Stimulated activated CD8-positive, alpha-beta memory T cell treated with anti-CD3 and anti-CD28 coated beads, Interleukin-2, amount 100 ng/mL, for 1 hour (primary cell): ENCODE measurements around the gene NTRK3.

Experiments used
- DNase-seq, 2 donors: peaks; one replicate each; pipeline ENCODE4 v3.0.0-alpha.2; 2020; ENCODE audit warnings: low read depth in 2 of 2

NTRK3 gene

DNA sequence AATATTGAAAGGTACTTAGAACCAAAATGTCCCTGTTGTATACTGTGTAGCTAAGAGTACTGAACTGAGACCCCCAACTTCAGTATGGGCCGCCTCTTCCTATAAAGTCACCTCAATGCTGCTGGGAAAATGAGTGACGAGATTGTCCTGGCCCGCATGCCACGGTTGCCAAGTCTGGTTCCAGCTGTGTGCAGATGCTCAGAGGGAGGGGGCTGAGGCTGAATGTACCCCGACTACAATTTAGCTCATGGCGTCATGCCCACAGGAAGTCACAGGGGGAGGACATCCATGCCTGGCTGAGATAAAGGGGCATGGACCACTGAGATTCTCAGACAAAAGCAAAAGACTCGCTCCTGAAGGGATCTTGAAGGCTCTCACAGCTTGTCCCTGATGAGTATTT lies 271.1 kb downstream of the NTRK3 start:
- DNase-seq: no peak

DNA sequence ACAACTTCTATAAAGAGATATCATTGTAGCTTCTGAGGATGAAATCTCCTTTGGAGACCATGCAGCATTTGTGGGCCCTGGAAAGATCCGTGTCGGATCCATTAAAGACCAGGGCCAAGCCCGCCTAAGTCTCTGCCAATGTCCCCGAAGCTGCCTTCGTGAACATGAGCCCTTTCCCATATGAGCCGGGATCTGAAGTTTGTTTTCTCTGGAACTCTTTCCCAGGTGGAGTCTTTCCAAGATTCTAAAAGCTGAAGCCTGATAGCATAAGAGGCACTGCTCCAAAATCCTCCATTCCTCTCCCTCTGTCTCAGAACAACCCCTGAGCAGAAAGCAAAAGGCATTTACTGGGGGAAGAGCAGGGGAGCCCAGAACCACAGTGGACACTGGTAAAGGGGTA lies 274.6 kb downstream of the NTRK3 start:
- DNase-seq: no peak

DNA sequence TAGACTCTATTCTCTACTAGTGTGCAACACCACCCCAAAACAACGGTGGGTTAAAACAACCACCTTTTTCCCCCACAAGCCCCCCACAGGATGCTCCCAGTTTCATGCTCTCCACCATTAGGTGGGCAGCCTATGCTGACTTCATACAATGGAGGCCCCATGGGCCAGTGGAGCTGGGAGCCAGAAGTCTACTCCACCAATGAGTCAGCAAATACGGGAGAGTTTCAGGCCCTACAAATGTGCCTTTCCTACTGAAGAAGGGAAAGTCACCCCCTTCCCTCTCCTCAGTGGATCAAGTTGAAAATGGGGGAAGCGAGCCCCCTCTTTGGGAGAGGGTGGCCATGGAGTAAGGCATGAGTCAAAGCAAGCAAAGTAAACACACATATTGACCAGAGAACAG lies 278.6 kb downstream of the NTRK3 start:
- DNase-seq: no peak

DNA sequence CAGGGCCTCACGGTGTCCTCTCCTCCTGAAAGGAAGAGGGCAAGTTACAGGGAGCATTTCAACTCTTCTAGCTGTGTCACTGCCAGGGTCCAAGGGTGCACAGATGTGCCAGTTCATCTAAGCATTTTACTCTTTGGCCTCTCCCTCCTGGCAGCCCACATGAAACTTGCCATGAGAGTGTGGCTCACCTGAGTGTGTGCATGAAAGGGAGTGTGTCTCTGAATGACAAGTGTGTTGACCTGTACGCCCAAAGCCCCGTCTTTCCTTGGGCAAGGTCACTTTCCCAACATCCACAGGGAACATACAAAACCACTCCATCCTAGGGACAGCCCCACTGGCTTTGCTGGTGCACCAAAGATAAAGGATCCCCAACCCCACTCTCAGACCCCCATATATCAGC lies 280.0 kb downstream of the NTRK3 start:
- no peak for DNase-seq

DNA sequence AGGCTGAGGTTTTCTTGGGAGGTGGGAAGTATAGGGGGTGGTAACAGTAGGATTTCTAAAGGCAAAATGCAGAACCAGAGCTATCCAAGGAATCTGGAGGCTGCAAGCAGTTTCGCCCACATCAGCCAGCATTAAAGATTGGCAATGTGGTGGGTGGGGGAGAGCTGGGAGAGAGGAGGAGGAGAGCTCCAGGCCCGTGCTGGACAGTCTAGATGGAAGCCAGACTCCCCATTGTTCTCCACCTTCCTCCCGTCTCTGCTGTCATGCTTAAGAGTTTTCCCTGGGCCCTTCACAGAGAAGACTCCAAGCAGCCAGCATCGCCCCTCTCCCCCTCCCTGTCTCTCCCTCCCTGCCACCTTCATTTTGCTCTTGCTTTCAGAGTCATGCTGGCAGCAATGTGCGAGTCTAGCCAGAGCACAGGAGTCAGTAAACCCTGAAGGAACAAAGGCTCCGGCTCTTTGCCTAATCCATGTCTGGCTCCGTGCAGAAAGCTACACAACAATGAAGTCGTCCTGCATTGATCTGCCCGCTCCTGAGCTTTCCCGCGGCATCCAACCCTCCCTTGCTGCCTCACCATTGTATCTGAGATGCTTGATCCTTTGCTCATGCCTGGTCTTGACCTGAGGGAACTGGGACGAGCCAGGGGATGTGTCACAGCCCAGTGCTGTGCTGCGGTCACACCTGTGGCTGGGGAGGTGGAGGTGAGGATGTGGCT lies 282.9 kb downstream of the NTRK3 start:
- DNase-seq: no peak

DNA sequence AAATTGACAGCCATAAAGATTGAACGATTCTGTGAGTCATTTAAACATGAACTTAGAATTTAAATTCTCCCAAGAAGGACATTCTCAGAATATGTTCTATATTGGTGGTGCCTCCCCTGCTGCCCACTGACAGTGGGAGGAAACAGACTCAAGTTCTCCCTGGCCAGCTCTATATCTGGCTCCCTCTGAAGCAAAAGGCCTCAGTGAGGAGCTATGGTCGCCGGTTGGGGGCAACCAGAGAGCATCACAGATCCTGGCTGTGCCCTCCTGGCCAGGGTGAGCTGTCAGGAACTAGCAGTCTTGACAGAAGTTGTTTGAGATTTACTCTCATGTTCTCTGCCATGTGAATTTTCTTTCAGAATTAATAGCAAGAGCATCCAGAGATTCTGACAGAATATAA lies 285.5 kb downstream of the NTRK3 start:
- no peak for DNase-seq

DNA sequence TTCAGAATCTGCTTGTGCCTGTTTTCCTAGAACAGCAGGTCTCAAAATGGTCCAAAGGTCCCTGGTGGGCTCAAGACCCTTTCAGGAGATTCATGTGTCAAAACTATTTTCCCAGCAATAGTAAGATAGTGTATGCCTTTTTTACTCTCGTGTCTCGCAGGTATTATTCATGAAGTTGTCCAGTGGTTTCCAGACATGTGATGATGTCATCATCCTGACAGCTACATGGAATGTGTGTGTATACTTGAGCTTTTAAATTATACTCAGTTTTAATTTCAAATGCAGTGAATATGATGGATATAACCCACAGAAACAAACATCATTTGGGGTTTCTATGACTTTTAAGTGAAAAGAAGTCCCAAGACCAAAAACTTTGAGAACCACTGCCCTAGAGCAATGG lies 288.6 kb downstream of the NTRK3 start:
- DNase-seq: no peak

DNA sequence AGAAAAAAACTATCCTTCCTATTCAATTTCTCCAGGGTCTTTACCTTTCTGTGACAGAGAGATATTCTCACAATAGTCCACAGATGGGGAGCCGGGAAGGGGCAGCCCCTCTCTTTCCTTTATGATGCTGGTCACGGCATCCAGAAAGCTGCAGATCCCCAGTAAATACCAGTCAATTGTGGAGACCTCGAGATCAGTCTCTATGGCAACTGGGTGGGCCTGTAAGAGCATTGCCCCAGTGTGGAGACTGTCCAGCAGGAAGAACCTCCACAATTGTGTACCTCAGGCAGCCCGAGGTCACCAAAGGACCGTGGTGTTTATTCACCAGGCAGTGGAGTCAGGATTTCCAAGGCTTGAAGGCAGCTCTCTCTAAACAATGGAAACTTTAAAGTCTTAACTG lies 291.2 kb downstream of the NTRK3 start:
- no peak for DNase-seq

DNA sequence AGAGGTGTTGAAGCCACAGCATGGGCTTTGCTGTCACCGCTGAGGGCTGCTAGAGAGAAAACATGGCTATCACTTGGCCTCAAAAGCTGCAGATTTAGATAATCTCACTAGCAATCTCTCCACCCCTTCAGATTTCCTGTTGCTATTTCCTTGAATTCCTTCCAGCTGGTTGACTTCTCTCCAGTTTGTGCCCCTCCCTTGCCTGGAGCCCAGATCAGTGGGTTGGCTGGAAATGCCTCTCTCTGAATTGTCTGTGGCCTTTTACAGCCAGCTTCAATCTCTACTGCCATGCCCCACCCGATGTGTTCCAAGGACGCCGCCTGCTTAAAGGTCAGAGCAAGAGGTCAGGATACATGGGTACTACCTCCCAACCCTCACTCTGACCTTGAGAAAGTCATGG lies 294.1 kb downstream of the NTRK3 start:
- no peak for DNase-seq

DNA sequence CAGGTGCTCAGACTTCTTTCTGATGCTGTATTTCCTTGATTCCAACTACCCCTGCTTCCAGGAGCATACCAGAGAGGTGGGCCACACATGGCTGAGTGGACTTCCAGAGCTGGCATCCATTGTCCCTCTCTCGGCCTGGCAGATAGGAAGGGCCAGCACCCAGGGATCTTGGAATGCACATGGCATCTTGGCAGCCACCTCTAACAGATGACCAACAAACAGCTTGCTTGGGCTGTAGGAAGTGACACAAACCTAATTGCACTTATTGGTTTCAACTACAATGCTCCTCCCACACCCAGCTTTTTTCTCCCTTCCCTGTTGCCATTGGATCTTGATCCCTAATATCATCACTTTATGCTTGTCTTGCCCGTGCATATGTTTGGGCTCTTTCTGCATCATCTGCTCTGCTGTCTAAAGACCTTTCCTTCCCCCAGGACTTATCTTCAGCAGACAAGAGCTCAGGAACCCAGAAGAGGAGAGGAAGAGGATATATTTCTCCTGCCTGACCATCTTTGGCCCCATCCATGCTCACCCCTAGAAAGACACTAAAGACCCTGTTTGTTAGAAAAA lies 294.6 kb downstream of the NTRK3 start:
- no peak for DNase-seq

DNA sequence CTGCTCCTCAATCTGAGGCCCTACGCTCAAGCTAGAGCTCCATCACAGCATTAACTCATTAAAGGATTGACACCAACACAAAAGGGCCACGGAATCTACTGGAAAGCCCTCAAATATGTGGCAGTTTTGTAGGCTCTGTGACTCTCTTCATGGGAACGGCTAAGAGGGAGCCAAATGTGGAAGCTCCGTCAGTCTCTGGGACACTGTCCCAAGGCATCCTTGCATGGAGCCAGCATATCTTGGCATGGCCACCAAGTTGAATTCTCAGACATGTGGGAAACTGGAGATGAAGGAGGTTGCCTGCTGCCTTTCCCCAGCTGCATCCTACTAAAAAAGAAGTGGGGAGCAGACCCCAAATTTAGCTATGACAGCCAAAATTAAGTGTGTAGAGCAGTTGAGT lies 296.9 kb downstream of the NTRK3 start:
- no peak for DNase-seq

DNA sequence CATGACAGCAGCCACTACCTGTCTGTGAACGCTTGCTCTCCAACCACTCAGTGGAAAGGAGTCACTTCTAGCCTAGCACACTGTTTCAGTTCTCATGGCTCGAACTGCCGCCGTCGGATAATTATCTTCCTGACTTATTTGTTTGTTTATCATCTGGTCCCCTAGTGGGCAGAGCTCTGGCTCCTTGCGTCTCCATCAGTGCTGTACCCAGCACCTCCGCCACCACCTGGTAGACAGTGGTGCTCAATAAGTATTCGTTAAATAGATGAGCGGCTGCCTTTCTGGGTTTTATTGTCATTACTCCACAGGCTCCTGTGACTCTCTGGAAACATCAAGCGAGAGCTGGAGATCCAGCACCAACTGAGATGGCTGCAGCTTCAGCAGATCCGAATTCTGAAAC lies 297.5 kb downstream of the NTRK3 start:
- DNase-seq: no peak

DNA sequence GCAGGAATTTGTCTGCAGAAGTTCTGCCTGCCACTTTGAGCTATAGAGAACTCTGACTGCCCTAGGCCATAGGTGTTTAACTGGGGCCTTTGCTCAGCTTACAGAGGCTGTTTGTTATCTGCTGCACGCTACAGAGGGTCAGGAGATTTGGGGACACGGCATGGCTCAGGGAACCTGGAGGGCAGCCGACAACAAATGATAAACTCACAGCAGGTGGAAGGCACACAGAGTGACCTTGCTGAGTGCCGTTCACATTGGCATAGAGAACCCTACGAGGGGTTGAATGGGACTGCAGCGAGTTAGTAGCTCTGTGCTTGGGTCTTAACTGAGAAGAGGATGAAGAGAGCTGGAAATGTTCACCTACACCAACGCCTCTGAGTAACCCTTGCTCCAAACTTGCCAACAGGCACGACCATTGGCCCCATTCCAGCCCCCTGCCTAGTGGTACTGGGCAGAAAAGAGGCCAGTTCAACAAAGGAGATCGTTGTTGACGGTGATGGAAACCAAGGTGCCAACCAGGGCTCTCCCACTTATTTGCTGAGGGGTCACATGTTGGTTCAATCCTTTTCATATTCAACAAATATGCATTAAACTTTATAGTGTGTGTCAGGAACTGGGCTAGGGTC lies 301.1 kb downstream of the NTRK3 start:
- no peak for DNase-seq

DNA sequence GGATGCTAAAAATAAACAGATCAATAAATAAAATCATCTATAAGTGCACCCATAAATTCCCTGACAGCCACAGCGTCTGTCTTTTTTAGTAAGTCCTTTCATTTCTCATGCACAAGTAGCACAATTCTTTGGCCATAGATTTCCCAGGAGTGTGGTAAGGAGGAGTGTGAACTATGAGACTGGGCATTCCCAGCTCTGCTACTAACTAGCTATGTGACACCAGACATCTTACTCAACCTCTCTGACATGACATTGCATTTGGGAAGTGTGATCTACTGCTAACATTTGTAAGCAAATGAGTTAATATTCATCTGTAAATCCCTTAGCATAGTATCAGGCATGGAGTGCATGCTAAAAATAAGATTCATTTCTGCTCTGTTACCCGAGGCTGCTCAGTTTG lies 301.7 kb downstream of the NTRK3 start:
- no peak for DNase-seq

DNA sequence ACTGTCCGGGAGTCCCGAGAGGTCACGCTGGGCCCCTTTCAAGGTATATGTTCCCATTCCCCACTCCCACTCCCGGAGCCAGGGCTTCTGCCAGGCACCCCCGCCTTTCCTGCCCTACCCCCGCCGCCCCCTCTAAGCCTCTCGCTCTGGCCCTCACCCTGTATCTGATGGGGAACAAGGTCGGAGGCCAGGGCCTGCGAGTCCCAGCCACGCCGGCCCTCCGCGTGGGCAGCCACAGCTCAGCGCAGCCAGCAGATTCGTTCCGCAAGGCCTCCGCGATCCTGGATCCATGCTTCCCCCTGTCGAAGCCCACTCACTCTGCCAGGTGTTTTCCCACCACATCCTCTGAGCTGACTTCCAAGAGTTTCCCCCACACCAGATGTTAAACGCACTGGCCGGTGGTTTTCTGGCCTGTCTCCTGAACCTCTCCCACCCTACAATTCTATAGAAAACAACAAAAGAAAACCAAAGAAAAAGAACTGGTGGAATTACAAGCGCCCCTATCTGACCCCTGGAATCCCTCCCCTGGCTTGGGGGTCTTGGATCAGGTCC lies 303.7 kb downstream of the NTRK3 start:
- no peak for DNase-seq

DNA sequence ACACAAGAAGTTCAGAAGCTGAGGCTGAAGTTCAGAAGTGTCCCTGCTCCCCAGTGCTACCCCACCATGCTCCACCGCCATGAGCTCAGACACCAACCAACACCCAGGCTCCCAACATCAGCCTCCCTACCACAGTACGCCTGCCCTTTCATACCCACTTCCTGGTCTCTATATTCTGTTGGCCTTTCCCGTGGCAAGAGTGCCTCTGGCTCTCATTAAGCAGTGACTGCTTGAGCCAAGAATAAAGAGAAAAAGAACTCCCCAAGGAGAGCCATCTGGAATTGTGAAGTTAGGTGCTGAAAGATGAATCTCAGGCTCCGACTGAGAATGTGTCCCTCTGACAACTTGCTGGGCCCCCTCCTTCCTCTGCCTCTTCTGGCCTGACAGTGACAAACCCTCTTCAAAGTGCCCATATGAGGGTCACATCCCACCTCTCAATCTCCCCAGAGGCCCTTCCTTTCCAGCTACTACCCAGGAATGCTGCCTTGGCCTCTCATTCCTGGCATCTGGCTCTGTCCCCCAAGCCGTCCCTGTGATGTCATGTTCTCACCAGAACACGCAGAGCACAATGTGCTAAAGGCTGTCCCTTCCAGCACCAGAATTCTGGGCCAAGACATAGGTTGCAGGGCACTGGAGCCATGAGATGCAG lies 306.8 kb downstream of the NTRK3 start:
- DNase-seq: no peak

DNA sequence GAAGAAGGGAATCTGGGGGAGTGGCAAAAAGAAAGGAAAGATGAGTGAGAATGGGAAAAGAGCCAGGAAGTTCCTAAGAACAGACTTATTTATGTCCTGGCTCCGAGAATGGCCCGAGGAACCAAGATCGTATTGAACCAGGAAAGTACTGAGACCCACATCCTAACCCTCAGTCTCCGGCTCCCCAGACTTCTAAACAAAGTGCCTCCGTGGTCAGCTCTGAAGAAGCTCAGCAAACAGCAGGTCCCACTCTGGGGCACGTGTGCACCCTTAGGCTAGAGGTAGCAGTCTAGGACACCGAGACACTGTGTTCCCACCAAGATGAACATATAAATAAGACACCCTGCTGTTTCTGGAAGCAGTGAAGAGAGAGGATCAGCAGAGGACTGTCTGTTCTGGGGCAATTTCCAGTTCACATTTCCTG lies 307.4 kb downstream of the NTRK3 start:
- no peak for DNase-seq

DNA sequence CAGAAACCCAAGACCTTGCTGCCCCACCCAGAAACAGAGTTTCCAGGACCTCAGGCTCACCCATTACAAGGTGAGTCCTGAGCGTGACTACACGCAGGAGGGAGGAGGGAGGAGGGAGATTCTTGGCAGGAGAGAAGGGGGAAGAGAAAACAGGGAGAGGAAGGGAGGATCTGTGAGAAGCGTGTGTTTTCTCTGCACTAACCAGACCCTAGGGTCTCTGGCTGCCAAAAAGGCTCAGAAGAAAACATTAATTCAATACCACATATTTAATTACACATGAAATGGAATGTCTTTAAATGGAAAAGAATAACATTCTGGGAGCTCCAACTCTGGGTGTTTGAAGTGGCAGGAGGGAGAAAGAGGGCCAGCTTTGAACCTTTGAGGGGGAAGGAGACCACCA lies 309.0 kb downstream of the NTRK3 start:
- no peak for DNase-seq

DNA sequence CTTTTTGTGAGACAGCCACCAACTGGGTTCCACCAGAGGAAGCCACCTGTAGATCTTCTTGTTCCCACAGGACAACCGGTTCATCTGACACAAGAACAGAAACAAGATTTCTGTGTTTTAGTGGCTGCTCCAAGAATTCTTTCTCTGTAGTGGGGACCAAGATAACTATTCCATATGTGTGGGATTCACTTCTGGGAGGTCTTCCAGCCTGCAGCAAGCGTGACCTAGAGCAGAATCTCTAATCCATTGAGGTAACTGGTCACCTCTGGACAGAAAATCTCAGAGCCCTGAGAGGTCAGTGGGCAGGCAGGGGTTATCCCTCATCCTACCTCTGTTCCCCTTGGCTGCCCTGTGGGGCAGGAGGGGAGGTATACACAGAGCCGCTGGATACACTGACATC lies 311.3 kb downstream of the NTRK3 start:
- DNase-seq: no peak

DNA sequence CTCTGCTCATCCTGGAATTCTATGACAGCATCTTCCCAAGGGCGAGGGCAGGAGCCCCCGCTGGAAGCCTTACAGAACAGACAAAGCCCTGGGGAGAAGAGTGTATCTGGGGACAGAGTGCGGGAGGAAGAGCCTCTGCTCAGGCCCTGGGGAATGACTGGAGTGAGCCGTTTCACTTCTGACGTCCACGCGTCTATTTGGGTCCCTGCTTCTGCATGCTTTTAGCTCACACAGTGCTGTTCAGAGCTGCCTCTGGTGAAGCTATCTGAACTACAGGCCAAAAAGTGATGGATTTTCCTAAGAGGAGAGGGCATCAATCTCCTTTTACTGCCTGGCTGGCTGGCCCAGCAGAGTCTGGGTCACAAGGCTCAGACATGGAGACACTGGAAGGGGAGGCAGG lies 311.8 kb downstream of the NTRK3 start:
- no peak for DNase-seq

DNA sequence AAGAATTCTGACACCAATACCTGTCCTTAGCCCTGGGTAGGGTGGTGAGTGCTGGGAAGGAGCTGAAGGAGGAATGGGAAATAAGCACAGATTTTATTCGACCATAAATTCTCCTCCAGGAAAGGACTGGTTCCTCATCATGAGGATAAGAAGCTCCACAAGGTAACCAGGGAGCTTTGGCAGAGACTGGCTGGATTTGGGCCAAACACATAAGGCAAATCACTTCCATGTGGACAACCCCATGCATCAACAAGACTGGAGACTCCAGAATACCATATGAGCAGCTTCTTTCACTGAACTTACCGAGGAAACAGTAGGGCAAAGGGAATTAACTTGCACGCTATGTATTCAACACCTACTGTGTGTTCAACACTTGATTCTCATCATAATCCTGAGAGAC lies 312.5 kb downstream of the NTRK3 start:
- DNase-seq: no peak

DNA sequence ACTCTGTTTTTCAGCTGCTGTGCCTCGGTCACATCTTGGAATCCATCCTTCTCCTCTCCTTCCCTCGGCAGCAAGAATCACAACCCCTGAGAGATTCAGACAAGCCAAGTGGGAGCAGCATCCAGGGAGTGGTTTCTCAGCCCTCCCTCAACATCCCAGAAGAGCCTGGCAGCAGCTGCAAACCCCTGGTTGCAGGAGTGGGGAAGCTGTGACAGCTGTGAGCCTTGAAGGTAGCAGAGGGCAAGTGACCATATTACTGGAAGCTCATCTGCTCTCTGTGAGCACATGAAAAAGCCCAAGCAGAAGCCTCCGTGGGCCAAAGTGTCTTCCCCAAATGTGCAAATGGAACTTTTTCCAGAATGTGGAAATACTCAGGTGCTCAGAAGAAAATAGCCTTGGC lies 312.9 kb downstream of the NTRK3 start:
- DNase-seq: no peak

DNA sequence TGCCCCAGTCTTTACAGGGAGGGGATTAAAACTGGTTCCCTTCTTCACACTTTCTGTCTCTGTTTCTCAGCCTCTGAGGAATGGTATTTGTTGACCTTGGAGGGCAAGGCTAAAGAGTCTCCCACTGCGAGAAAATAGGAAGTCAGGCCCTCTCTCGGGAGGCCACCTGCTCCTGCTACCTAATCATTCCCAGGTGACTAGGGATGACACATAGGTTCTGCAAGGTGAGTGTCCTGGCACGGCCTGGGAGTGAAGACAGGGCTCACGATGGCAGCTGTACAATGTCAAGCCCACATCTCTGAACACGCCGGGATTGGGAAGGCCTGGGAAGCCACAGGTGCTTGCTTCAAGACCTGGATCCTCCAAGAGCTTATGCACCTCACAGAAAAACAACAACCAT lies 314.2 kb downstream of the NTRK3 start:
- no peak for DNase-seq
